D721Med (cell line): Measurements from ENCODE around the gene RAP1GAP.

Source experiments
- DNase-seq: peaks from one replicate; pipeline ENCODE4 v3.0.0; 2011; ENCODE audit warnings: low spot score; ENCODE audit not compliant: insufficient read length
- FAIRE-seq: peaks from 2 replicates; lab custom pipeline; 2011; peaks lifted over from hg19 to GRCh38; lab: Jason Lieb, UNC
- CTCF ChIP-seq: IDR thresholded peaks from 2 replicates; pipeline ENCODE4 v1.5.1; 2012; ENCODE audit warnings: mild to moderate bottlenecking, control low read depth; ENCODE audit not compliant: insufficient read depth; ENCODE audit errors: missing control alignments

Gene RAP1GAP

GRCh38 chr1:21572221-21572620 lies 96.9 kb downstream of the RAP1GAP start:
- no peak for DNase-seq
- no peak for FAIRE-seq

GRCh38 chr1:21570885-21571284 lies 98.3 kb downstream of the RAP1GAP start:
- no peak for DNase-seq
- FAIRE-seq = no peak
- TF ChIP-seq CTCF = no peak

More at GRCh38 chr1:21572221-21572620, 96.9 kb downstream of the RAP1GAP start:
- TF ChIP-seq CTCF = no peak

GRCh38 chr1:21570528-21570875 lies 98.7 kb downstream of the RAP1GAP start:
- no peak for DNase-seq
- TF ChIP-seq CTCF = no peak
- FAIRE-seq = no peak

- TF ChIP-seq CTCF = no peak
- no peak for FAIRE-seq
- DNase-seq = no peak
These were observed 99.2 kb downstream of the RAP1GAP start for GRCh38 chr1:21569820-21570527.

GRCh38 chr1:21568809-21569385 lies 100.3 kb downstream of the RAP1GAP start:
- DNase-seq (no peak), FAIRE-seq (no peak)
- no peak for TF ChIP-seq CTCF

- DNase-seq (no peak), FAIRE-seq (no peak)
- TF ChIP-seq CTCF = no peak
These were observed 101.0 kb downstream of the RAP1GAP start for GRCh38 chr1:21568006-21568746.
